Fibroblast of upper back skin (primary cell): ENCODE data around the gene TFF1.

Source experiments
- DNase-seq: peaks from one replicate; pipeline ENCODE4 v3.0.0-alpha.2; 2013

The TFF1 gene

DNA sequence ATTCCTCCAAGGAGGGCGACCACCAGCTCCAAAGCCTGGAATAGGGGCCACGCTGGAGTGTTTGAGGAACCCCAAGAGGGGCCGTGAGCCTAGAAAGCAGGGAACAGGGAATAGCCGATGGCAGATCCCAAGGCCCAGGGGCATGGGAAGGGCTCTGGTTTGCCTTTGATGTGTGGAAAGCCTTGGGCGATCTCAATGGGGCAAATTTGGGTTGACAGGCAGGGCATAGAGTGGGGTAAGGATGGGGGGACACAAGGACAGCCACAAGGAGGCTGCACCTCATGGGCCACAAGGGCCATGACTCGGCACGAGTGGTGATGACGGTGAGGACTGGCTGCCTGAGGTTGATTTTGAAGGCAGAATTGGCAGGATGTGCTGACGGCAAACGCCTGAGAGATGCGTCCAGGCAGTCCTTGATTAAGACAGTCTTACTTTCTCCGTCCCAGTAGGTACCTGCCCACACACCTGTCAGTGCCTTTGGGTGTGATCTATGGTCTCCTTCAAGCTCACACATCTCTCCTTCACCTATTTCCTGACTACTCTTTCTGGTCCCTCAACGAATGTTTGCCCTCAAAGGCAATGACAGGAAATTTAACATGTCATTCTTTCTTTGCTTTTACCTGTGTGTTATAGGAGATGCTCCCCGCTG is 31.5 kb upstream of the TFF1 start:
- DNase-seq = no peak

DNA sequence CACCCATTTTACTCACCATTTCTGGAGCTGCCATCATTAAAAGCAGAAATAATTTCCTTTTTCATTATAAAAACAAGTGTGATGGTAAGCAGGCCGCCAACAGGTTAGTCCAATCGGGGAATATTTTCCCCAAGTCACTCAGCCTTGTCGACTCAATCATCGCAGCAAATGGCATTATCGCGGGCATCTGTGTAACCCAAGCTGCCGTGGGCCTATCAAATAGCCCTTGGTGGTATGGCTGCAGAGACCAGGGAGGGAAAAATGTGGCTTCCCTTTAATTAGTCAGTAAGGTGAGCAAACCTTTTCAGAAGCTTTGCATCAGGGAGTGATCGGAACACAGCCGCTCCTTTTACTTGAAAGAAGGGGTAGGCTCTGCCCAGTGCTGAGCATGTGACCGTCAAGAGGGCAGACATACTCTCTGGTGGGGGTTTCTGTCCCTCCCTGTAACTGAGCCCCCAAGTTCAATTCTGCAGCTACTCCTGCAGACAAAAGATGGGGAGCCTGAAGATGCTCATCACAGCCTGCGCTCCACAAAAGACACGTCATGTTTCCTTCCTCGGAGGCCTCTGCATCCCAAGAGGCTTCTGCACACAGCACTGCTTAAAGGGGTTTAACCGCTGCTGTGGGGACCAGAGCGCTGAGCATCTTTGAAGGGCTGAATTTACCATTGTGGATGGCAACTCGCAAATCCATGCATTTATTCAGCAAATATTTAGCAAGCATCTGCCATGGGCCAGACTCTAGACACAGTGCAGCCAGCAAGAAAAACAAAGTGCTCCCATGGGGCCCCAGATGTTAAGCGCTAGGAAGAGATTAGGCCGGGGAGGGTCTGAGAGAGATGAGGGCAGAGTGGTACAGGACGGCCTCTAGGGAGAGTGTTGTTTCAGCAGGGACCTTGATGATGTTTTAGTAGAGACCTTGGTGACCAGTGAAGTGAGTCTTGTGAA is 30.7 kb upstream of the TFF1 start:
- DNase-seq = no peak

DNA sequence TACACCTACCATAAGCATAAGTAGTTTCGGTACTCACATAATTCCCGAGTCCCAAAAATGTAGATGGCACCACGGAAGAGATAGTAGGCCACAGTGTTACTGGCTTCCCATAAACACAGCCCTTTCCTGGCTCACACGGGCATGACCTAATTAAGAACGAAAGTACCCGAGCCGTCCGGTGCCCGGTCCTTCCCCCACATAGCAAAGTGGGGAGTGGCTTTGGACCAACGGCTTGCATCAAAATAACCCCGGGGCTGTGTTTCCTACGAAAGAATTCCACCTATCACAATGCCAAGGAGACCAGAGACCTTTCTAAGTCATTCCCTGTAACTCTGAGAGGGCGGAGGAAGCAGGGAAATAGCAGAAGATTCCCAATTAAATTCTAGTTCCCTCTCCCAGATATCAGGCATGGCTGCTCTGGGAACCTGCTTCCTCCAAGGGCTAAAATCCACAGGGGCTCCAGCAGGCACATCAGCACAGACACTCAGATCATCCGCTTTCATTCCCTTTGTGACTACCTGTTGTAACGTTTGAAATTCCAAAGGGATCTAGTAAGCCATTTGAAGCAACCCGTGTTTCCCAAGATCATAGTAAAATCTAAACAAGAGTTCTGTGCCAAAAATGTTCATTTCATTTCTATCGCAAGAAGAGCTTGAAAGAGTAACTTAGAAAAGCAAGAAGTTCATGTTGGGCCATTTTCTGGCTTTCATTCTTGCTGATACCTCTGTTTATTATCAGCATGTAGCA is 29.7 kb upstream of the TFF1 start, which contains the start of gene TMPRSS3:
Gene TMPRSS3, minus strand, starts transcription at position 148 of the 747 bp plus-strand sequence. CDS start 635 bp downstream, outside the sequence.
- DNase-seq = no peak

DNA sequence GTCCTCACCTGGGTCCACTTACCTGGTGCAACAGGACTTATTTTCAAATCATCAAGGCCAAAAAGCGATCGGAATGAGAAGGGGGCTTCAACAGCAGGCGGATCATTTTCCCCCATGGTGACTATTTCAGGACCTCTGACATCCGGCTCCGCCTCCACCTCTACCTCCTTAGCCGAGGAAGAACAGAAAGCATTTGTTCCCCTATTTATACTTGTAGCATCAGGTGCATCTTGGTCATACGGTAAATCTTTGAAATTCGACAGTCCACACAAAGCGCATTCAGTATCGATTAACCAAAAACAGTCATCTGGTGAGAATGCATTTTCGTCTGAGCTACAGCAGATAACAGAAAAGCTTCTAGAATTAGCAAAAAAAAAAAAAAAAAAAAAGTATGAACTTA is 29.0 kb upstream of the TFF1 start:
- DNase-seq = no peak

DNA sequence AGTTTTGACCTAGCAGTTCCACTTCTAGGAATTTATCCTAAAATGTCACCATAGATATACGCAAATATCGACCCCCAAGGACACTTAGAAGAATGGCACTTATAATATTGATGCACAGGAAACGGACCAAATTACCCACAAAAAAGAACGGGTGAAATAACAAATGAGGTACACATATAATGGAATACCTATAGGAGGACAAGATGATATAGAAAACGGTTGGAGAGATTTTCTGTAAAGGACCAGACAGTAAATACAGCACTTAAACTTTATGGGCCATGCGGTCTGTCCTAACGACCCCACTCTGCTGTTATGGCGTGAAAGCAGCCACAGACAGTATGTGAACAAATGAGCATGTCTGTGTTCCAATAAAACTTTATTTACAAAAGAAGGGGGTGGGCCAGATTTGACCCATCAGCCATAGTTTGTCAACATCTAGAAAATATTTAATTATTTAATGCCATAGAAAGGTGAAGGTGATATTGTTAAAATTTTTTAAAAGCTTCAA is 27.2 kb upstream of the TFF1 start:
- DNase-seq = no peak

DNA sequence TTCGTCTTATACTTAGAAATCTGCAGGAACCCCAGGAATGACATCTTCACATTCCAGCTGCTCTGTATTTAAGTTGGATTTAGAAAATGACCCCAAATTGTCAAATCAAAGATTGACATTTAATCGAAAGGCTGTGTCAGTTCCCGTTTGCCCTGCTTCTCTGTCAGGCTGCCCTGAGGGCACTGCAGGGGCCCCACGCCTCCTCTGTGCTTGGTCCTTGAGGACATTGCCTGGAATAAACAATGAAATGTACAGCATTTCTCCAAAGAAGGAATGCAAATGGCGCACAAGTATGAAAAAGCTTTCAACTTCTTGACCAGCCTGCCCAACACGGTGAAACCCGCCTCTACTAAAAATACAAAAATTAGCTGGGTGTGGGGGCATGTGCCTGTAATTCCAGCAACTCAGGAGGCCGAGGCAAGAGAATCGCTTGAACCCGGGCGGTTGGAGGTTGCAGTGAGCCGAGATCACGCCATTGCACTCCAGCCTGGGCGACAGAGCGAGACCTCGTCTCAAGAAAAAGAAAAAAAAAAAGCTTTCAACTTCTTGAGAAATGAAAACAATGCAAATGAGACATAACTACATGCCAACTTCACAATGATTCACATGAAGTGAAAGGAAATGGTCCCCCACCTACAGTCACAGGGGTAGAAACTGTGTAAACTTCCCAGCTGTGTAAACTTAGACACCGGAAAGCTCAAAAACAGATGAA is 26.6 kb upstream of the TFF1 start:
- no peak for DNase-seq

DNA sequence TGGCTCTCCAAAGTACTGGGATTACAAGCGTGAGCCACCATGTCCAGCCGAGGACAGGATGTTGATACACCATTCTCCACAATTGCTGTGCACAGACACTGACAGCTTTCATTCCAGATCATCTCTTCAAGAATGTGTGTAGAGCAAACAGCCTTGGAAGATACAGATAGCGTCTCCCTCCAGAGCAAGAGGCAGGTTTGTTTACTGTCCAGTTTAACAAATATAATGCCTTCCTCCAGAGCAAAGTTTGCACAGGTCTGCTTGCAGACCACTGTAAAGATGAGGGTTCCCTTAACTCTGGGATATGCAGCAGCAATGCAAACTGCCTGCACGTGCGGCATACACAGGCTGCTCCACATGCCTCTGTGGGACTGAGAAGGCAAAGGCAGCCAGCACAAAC is 25.0 kb upstream of the TFF1 start:
- no peak for DNase-seq

DNA sequence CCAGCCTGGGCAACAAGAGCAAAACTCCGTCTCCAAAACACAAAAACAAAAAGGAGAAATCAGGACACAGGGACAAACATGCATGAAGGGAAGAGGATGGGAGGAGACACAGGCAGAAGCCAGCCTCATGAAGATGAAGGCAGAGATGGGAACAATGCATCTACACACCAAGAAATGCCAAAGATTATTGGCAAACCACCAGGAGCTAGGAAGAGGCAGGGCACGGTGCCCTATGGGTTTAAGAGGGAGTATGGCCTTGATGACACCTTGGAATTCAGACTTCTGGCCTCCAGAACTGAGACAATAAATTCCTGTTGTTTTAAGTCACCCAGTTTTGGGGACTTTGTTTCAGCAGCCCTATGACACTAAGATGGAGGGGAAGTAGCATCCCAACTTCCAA is 24.4 kb upstream of the TFF1 start:
- no peak for DNase-seq

DNA sequence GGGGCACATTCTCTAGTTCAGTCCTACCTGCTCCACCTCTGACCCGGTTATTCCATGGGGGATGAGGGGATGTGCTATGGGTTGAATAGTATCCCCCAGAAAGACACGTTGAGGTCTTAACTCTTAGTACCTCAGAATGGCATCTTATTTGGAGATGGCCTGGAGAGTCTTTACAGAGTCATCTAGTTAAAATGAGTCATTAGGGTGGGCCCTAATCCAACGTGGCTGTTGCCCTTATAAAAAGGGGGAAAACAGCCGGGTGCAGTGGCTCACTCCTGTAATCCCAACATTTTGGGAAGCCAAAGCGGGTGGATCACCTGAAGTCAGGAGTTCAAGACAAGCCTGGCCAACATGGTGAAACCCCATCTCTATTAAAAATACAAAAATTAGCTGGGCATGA is 23.9 kb upstream of the TFF1 start:
- no peak for DNase-seq

DNA sequence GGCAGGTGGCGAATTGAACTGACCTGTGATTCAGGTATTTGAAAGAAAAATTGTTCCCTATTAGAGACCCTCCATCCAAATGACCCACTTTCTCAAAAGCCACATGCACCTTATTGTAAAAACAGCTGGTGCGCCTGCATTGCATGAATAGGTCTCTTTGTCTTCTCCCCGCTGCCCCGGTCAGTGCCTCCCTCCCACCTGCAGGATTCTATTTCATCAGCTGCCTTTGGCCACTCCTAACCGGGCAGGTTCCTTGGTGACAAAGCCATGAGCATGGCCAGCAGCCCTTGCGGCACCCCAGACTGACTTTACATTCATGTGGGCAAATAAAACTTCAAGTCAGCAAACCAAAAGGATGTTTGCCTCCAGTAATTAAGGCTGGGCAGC is 23.1 kb upstream of the TFF1 start:
- DNase-seq = no peak

DNA sequence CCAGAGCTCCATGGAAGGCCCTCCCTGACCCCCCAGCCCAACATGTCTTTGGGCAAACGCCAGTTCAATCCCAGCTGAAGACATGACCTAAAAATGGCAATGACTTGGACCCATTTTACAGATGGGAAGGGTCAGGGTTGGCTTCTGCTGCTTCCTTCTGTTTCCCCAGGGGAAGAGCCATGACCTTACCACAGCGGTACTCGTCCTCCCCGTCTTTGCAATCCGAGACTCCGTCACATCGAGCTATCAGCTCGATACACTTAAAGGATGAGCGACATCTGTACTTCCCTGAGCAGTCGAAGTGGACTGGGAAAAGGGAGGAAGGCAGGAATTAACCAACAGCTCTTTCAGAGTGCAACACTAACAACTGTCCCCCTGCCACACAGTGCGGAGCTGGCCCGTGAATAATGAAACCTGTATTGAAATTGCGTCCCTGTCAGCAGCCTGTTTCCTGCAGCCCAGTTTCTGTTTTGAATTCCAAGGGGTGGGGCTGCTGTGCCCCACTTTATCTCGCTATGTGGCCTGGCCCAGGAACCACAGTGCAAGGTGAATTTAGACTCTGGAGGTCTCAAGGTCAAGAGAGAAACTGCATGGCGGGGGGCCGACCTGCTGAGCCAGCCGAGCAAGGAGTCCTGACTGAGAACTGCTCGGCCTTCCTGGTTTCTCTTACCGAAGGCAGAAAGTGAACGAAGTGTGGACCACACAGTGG is 22.6 kb upstream of the TFF1 start:
- DNase-seq = no peak

DNA sequence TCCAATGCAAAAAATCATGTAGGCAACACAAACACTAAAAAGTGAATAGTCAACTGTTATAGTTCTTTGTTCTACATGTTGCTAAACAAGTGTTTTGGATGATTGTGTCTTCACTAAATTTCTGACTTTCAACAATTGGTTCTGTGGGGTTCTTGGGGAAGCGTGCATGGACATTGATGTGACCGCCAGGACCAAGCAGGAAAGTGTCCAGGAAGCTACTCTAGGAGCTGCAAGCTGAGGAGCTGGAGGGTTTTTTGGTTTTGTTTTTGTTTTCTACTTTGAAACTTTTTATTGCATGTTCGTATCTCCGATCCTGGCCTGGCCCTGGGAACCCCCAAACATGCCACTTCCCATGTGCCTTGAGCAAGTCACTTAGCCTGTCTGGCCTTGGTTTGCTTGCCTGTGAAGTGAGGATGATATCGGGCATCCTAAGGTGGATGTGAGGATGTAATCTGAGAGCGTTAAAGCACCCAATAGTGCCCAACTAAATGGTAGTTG is 21.6 kb upstream of the TFF1 start:
- DNase-seq = no peak

DNA sequence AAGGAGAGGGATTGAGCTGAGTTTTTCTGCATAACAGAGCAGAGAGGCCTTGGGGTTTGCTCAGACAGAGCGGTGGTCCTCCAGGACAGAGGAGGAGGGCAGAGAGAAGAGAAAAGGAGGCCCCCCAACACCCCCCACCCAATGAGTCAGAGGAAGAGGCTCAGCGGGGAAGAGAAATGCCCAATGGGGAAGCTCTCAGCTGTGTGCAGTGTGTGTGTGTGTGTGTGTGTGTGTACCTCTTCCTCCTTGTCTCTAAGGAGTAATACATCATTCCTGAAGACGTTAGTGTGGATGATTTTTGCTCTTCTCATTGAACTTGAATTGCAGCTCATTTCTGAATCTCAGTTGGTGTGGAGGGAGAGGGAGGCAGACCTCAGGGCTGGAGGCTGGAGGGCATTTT is 20.8 kb upstream of the TFF1 start:
- DNase-seq = peak; percentile 2

DNA sequence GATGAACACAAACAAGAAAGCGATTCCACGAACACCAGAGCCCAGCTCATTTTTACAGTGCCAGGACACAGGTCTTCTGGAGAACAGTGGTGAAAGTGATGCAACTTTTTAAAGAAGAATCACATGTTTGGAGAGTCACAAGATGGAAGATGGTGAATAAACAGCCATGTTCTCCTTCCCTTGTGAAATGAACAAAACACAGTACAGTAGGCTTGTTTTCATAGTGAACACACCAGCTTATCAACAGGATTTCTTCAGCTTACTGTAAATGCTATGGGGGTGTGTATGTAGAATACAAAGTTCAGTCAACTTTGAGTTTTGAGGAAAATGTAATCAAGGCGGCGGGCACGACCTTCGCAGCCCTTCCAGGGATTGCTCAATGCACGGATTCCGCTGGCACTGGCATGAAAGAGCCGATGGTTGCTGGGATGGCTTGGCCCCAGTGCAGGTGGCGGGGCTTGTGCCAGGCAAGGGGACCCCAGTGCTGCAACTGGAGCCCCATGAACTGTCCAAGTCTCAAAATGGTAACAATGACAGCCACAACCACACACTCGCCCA is 19.8 kb upstream of the TFF1 start:
- DNase-seq = no peak

DNA sequence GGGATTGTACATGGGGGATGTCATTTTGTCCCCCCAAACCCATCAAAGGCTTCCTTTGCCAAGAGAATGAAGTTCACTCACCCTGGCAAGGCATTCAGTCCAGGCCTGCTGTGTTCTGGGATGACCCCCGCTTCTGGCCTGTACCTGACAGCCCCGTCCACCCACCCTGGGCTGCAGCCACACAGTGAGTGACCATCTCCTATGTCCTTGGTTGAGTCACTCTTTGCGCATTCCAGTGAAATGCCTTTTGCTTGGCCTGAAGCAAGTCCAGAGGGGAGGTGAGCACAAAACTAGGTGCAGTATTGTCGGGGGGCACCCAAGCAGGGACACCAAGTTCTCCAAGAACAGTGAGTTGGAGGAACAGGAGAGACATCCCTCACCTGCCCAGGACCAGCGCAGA is 19.3 kb upstream of the TFF1 start:
- no peak for DNase-seq

DNA sequence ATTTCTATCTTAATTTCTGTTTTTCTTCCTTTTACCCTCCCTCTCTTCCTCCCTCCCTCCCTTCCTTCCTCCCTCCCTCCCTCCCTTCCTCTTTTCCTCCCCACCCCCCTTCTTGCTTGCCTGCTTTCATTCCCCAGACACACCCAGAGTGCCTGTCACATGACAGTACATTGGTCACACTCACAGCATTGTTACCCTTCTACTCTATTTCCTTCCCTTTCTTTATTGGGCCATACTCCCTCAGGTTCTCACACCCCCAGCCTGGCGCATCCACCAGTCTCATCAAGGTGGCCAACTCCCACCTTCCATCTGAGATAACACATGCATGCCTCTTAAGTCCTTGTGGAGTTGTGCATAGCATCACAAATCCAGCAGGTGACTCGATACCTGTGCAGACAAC is 18.7 kb upstream of the TFF1 start:
- DNase-seq = no peak

DNA sequence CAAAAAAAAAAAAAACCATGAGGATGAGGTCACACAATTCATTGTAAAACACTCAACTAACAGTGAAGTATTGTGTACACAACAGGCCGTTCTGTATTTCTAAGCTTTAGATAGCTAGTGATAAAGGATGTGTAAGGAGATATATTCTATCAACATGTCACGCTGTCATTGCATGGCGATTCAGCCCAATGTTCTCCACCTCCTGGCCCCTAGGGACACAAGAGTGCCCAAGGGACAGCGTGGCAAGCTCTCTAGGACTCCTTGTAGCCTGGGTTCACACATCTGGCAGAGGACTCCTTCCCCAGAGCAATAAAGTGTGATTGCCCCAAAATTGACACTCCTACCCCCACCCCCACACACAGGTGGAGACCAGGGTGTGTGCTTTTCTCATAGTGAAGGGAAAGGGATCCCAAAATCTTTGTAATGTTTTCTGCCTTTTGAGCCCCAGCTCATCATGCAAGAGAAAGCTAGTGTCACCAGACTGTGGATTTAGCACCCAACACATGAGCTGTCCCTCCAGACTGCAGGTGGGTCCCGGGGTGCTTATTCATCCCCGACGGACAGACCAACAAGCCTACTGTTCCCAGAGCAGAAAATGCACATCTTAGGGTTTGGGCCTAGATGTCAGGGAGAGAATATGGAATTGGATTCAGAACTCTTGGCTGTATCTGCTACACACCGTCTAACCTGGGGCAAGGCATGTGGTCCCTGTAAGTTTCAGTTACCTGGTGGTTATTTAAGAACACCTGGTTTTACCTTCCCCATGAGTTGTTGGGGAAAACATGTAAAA is 18.0 kb upstream of the TFF1 start:
- no peak for DNase-seq

DNA sequence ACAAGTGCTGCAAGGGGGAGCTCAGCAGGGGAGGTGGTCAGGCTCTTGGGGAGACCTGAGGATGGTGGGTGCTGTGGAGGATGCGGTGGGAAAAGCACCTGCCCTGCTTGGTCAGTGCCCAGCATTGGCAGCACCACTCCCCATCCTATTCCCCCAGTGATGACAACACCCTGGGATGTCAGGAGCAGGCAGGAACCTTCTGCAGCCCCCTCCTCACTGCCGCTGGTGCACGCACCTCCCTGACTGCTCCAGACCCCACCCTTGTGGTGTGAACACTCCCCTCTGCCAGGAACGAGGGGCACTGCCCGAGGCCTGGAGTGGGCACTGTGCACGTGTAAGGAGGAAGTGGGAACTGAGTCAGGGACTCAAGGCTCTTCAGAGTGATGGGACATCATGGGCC is 17.0 kb upstream of the TFF1 start:
- DNase-seq = no peak

DNA sequence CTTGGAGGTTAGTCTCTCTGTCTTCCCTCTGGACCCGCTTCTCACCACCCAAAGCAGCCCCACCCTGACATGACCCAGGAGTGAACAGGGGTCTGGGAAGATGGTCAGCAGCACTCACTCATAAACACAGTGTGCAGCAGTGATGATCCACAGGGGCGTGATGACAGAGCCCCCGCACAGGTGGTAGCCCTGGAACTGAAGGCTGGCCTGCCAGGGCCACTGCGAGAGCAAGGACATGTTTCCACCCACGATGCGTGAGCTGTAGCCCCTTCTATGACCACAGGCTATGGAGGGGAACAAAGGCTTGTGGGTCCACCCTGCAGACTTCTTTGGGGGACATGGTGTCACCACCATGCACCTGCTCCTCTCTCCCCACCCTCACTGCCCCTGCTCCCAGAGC is 16.6 kb upstream of the TFF1 start:
- DNase-seq = no peak

DNA sequence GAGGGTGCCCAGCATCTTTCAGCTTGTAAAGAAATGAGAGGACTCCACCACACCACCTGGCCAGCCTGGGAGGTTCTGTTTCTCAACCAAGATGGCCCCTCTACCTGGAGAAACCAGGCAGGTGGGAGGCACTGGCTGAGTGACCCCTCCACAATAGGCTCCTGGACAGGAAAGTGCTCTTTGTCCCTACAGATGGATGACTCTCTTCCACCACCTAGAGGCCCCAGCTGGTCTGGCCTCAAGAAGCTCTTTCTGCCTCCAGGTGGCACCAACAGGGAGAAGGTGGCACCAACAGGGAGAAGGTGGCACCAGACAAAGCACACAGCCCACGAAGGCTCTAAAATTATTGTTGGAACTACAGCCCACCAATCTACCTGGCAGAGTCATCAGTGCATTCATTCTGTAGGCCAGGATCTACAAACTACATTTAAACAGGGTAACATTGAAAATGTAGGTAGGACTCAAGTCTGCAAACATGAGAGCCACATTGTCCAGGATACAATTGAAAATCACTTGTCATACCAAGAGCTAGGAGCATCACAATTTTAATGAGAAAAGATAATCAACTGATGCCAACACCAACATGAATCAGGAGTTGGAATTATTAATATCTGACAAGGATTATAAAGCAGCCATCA is 15.1 kb upstream of the TFF1 start:
- peak; percentile 6 for DNase-seq
